HepG2 (cell line): Measurements from ENCODE around the gene STARD8. TPM values are rescaled to one million over a fixed set of nuclear protein-coding genes. Genes with fewer than 3 reads are reported as not detected.
A peak's percentile ranks its signal among the peaks of the same experiment; 100 is the strongest.

ENCODE experiments used
- ATAC-seq: fragments of 200-7000 bp; cut with Tn5 transposase; 3 replicates; pipeline ENCODE4 v1.9.1; 2020; ENCODE audit warnings: mild to moderate bottlenecking, moderate library complexity
- BruUV-seq: library from RNA; stranded (reverse); fragments of 400-500 nt; replicated peaks from 2 replicates; lab custom pipeline; 2021; lab: Mats Ljungman, UMichigan
- CTCF ChIA-PET: fragments of 300-600 bp; formaldehyde crosslinking; extraction: SDS; loops from one replicate; lab custom pipeline; 2021; ENCODE audit warnings: low total read pairs, inconsistent platforms, low intra/inter-chr PET ratio; lab: Yijun Ruan, JAX
- POLR2A ChIA-PET: fragments of 350-600 bp; sonication (Branson Sonifier 250); formaldehyde crosslinking; loops from one replicate; lab custom pipeline; 2020; ENCODE audit warnings: antibody characterized with exemption, inconsistent platforms; lab: Yijun Ruan, JAX
- DNase-seq: peaks from one replicate; pipeline ENCODE4 v3.0.0-alpha.2; 2015; ENCODE audit warnings: low spot score
- FAIRE-seq: peaks from 3 replicates; lab custom pipeline; 2011; peaks lifted over from hg19 to GRCh38; lab: Jason Lieb, UNC
- H2AFZ ChIP-seq: one replicate; pipeline ENCODE4 v1.6.1; 2011; ENCODE audit warnings: low read length, inconsistent platforms
- H3K27ac ChIP-seq: fragments of 300-600 bp; 3 replicates; pipeline ENCODE4 v1.8.0; 2011; ENCODE audit warnings: mixed run types, mild to moderate bottlenecking, mixed read lengths, low read length, inconsistent platforms; ENCODE audit not compliant: insufficient read depth; ENCODE audit errors: extremely low read length
- H3K27me3 ChIP-seq, 2 experiments: fragments of 200-600 bp in 1 of 2; 2 replicates in 1 of 2; 3 replicates in 1 of 2; pipeline versions ENCODE4 v1.6.0 to v1.8.0; 2011; ENCODE audit warnings: low read length in 2 of 2, mild to moderate bottlenecking in 2 of 2, moderate library complexity in 2 of 2, inconsistent platforms in 1 of 2; ENCODE audit not compliant: insufficient read depth in 2 of 2, control insufficient read depth in 1 of 2
- H3K36me3 ChIP-seq, 2 experiments: fragments of 200-600 bp in 1 of 2; replicated peaks in 1 of 2; 2 replicates in 1 of 2; 3 replicates in 1 of 2; pipeline versions ENCODE4 v1.5.1 to v1.8.0; 2011; ENCODE audit warnings: low read length in 2 of 2, inconsistent platforms in 1 of 2; ENCODE audit not compliant: insufficient read depth in 2 of 2, control insufficient read depth in 1 of 2
- H3K4me1 ChIP-seq: 2 replicates; pipeline ENCODE4 v1.5.1; 2012; ENCODE audit warnings: low read length, inconsistent platforms; ENCODE audit not compliant: insufficient read depth
- H3K4me2 ChIP-seq: 2 replicates; pipeline ENCODE4 v1.6.0; 2011; ENCODE audit warnings: low read depth, low read length, inconsistent platforms
- H3K4me3 ChIP-seq, 3 experiments: fragments of 200-600 bp in 1 of 3; sonication (generic), shearing (Covaris generic) in 1 of 3; replicated peaks in 1 of 3; 2 replicates each; pipeline ENCODE4 v1.5.1; 2011 to 2016; ENCODE audit warnings: low read length in 3 of 3, inconsistent platforms in 2 of 3, low read depth in 2 of 3, mild to moderate bottlenecking in 2 of 3, control low read depth in 1 of 3, mixed read lengths in 1 of 3; ENCODE audit not compliant: insufficient read depth in 1 of 3
- H3K79me2 ChIP-seq: one replicate; pipeline ENCODE4 v1.6.1; 2011; ENCODE audit warnings: low read length, inconsistent platforms; ENCODE audit not compliant: insufficient read depth
- H3K9ac ChIP-seq: 2 replicates; pipeline ENCODE4 v1.6.0; 2011; ENCODE audit warnings: mild to moderate bottlenecking, low read depth, low read length, inconsistent platforms; ENCODE audit not compliant: insufficient read depth
- H3K9me3 ChIP-seq: 2 replicates; pipeline ENCODE4 v1.5.1; 2012; ENCODE audit warnings: mild to moderate bottlenecking, low read length
- H4K20me1 ChIP-seq: 2 replicates; pipeline ENCODE4 v1.6.0; 2011; ENCODE audit warnings: inconsistent platforms, mild to moderate bottlenecking, low read length, moderate library complexity; ENCODE audit not compliant: insufficient read depth
- KAT7 ChIP-seq: IDR thresholded peaks from 2 replicates; pipeline ENCODE4 v1.6.1; 2018; ENCODE audit warnings: borderline replicate concordance, missing compliant biosample characterization
- MTF2 ChIP-seq: sonication (generic); formaldehyde crosslinking; IDR thresholded peaks from 2 replicates; pipeline ENCODE4 v1.5.0; 2020; ENCODE audit warnings: missing genetic modification reagents, borderline replicate concordance
- SP5 ChIP-seq: IDR thresholded peaks from 2 replicates; pipeline ENCODE4 v1.6.1; 2016; ENCODE audit warnings: low read depth, borderline replicate concordance
- TEAD3 ChIP-seq: optimal IDR thresholded peaks from 2 replicates; pipeline ENCODE3; 2016; ENCODE audit warnings: borderline replicate concordance
- XRCC5 ChIP-seq: fragments of 200-400 bp; formaldehyde crosslinking; optimal IDR thresholded peaks from 2 replicates; pipeline ENCODE3; 2017; ENCODE audit warnings: mild to moderate bottlenecking, low read length
- ZMYM3 ChIP-seq: sonication (generic); formaldehyde crosslinking; IDR thresholded peaks from 2 replicates; pipeline ENCODE4 v1.5.1; 2020; ENCODE audit warnings: mild to moderate bottlenecking, missing genetic modification reagents
- ZNF34 ChIP-seq: sonication (generic); formaldehyde crosslinking; IDR thresholded peaks from 2 replicates; pipeline ENCODE4 v1.4.0; 2020; ENCODE audit warnings: mild to moderate bottlenecking, missing genetic modification reagents, borderline replicate concordance
- ZNF468 ChIP-seq: sonication (generic); formaldehyde crosslinking; IDR thresholded peaks from 2 replicates; pipeline ENCODE4 v1.8.0; 2022; ENCODE audit warnings: mild to moderate bottlenecking, moderate library complexity, missing genetic modification reagents
- ZNF724P ChIP-seq: sonication (generic); formaldehyde crosslinking; IDR thresholded peaks from 2 replicates; pipeline ENCODE4 v1.8.0; 2022; ENCODE audit warnings: missing genetic modification reagents, borderline replicate concordance
- ZSCAN31 ChIP-seq: sonication (generic); formaldehyde crosslinking; IDR thresholded peaks from 2 replicates; pipeline ENCODE4 v1.5.0; 2020; ENCODE audit warnings: low read depth, mild to moderate bottlenecking, missing genetic modification reagents
- WGBS: methylation state at CpG from one replicate; pipeline ENCODE4 v1.1.6; 2017; ENCODE audit warnings: low lambda C conversion rate; 5-methylcytosine and 5-hydroxymethylcytosine counted together
- in situ Hi-C: cut with HindIII; loops from 2 replicates; pipeline ENCODE4 v1.10.0; 2017; ENCODE audit warnings: low pct_unique_long_range_greater_than_20kb; ENCODE audit not compliant: extremely low pct_ligation_motif_present
- intact Hi-C: fragments of 100-400 bp; cut with micrococcal nuclease; formaldehyde crosslinking; loops from one replicate; pipeline ENCODE4 v1.10.0; 2022; ENCODE audit not compliant: unreplicated experiment
- polyA plus RNA-seq, 8 experiments: library from polyadenylated mRNA; depleted of rRNA in 3 of 8; stranded (reverse) in 7 of 8; unstranded in 1 of 8; fragments of >200 nt; fragmentation: Illumina TruSeq in 4 of 8; extraction: Trizol in 4 of 8; gene quantifications; 2 replicates each; pipeline versions ENCODE4 v1.2.1 to v1.2.3, GENCODE V29; 2011 to 2016; ENCODE audit warnings: low read depth in 4 of 8, missing spikeins in 1 of 8, mixed read lengths in 1 of 8; ENCODE audit not compliant: insufficient read depth in 1 of 8
- total RNA-seq, 5 experiments: library from RNA; depleted of rRNA; stranded (reverse); fragments of >200 nt; fragmentation: Illumina TruSeq; extraction: Trizol; gene quantifications; 2 replicates each; pipeline ENCODE4 v1.2.3, GENCODE V29; 2016; ENCODE audit warnings: low read depth in 1 of 5
- TF ChIP-seq, protein P1 (sequence below): sonication (generic); formaldehyde crosslinking; IDR thresholded peaks from 2 replicates; pipeline ENCODE4 v1.4.0; 2020; ENCODE audit warnings: missing genetic modification reagents
- TF ChIP-seq, protein P2 (sequence below), 2 experiments: sonication (generic) in 1 of 2; formaldehyde crosslinking in 1 of 2; IDR thresholded peaks; 2 replicates each; pipeline versions ENCODE4 v1.4.0 to v1.6.1; 2016 to 2020; ENCODE audit warnings: borderline replicate concordance in 1 of 2, low read depth in 1 of 2, mild to moderate bottlenecking in 1 of 2, missing genetic modification reagents in 1 of 2
- TF ChIP-seq, protein P3 (sequence below): sonication (generic); formaldehyde crosslinking; IDR thresholded peaks from 2 replicates; pipeline ENCODE4 v1.5.0; 2020; ENCODE audit warnings: mild to moderate bottlenecking, missing genetic modification reagents, moderate library complexity
- TF ChIP-seq, protein P4 (sequence below): sonication (generic); formaldehyde crosslinking; conservative IDR thresholded peaks from 2 replicates; pipeline ENCODE4 v1.4.0; 2020; ENCODE audit warnings: missing genetic modification reagents

Gene STARD8
- total and polyA plus RNA-seq, 2 of the 13 experiments (the other 11 are each of a cell fraction or from before 2014, with no cell fraction given): 0.02 to 0.09 TPM

DNA sequence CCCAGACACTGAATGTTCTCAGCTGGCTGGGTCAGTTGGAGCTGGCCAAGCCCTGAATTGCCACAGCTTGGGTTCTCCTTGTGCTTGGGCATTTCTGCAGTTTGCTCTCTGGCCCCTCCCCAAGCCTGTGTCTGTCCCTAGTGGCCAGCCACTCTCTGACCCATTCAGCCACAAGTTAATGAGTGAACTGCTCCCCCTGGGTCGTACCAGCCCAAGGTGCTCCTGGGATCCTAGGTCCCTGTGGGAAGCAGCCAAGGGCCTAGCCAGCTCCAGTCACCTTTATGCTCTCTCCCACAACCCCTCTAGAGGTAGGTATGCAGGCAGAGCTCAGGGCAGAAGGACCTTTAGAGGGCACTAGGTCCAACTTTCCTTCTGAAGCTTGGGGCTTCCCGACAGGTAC lies 51.5 kb downstream of the STARD8 start:
- CTCF ChIA-PET: no interaction called here
- ATAC-seq: peak; percentile 96
- peak; percentile 66 for DNase-seq
- peaks cover 0 to 4% of the 10 kb centered on the region in 2 experiments; a peak in 1 of 5 replicates for H3K27me3 ChIP-seq
- no peak overlapping the region for H2AFZ ChIP-seq
- no peaks in the 10 kb centered on the region for H3K79me2 ChIP-seq
- no peak overlapping the region; a peak in 1 of 6 replicates for H3K4me3 ChIP-seq
- no peak overlapping the region for H3K27ac ChIP-seq
- H4K20me1 ChIP-seq: no peaks in the 10 kb centered on the region
- H3K9me3 ChIP-seq: no peaks in the 10 kb centered on the region
- H3K36me3 ChIP-seq: no peaks in the 10 kb centered on the region
- BruUV-seq: no TSS peak
- peak; percentile 90 for FAIRE-seq
- POLR2A ChIA-PET: no interaction called here
- 0% methylated on average over 1 of the region's 2 CpGs for WGBS
- H3K4me2 ChIP-seq: peak overlapping the region; percentile 39; the same call in 1 of the 2 replicates
- intact Hi-C loops (loop anchor here (5.0 kb wide), 1 partner anchor 502 kb away; no protein-coding TSS in a partner anchor), in situ Hi-C loops (no loop called here)
- no peak overlapping the region for H3K9ac ChIP-seq
- H3K4me1 ChIP-seq: peaks cover 53% of the 10 kb centered on the region
- TF ChIP-seq, protein P1, sequence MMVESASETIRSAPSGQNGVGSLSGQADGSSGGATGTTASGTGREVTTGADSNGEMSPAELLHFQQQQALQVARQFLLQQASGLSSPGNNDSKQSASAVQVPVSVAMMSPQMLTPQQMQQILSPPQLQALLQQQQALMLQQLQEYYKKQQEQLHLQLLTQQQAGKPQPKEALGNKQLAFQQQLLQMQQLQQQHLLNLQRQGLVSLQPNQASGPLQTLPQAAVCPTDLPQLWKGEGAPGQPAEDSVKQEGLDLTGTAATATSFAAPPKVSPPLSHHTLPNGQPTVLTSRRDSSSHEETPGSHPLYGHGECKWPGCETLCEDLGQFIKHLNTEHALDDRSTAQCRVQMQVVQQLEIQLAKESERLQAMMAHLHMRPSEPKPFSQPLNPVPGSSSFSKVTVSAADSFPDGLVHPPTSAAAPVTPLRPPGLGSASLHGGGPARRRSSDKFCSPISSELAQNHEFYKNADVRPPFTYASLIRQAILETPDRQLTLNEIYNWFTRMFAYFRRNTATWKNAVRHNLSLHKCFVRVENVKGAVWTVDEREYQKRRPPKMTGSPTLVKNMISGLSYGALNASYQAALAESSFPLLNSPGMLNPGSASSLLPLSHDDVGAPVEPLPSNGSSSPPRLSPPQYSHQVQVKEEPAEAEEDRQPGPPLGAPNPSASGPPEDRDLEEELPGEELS (CRISPR knock-in tag): no peak
- no peak for TF ChIP-seq ZSCAN31 (CRISPR knock-in tag)
- TF ChIP-seq, protein P2, sequence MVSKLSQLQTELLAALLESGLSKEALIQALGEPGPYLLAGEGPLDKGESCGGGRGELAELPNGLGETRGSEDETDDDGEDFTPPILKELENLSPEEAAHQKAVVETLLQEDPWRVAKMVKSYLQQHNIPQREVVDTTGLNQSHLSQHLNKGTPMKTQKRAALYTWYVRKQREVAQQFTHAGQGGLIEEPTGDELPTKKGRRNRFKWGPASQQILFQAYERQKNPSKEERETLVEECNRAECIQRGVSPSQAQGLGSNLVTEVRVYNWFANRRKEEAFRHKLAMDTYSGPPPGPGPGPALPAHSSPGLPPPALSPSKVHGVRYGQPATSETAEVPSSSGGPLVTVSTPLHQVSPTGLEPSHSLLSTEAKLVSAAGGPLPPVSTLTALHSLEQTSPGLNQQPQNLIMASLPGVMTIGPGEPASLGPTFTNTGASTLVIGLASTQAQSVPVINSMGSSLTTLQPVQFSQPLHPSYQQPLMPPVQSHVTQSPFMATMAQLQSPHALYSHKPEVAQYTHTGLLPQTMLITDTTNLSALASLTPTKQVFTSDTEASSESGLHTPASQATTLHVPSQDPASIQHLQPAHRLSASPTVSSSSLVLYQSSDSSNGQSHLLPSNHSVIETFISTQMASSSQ (IDR thresholded peaks at IDR 0.05; ENCODE audit: low read depth): no peak
- TF ChIP-seq, protein P2 (CRISPR knock-in tag; IDR thresholded peaks at IDR 0.05; ENCODE audit: borderline replicate concordance): 0 out of 2 replicates have a peak, but pooled peaks have one; percentile 45
- no peak for TF ChIP-seq KAT7 (CRISPR knock-in tag)
- no peak for TF ChIP-seq SP5 (CRISPR knock-in tag)
- TF ChIP-seq XRCC5: peak; percentile 16
- TF ChIP-seq TEAD3 (CRISPR knock-in tag): peak; percentile 98
- TF ChIP-seq ZNF724P: no peak
- TF ChIP-seq ZNF34 (CRISPR knock-in tag): no peak
- no peak for TF ChIP-seq ZMYM3 (CRISPR knock-in tag)
- TF ChIP-seq ZNF468 (CRISPR knock-in tag): no peak
- TF ChIP-seq MTF2 (CRISPR knock-in tag): no peak
- TF ChIP-seq, protein P3, sequence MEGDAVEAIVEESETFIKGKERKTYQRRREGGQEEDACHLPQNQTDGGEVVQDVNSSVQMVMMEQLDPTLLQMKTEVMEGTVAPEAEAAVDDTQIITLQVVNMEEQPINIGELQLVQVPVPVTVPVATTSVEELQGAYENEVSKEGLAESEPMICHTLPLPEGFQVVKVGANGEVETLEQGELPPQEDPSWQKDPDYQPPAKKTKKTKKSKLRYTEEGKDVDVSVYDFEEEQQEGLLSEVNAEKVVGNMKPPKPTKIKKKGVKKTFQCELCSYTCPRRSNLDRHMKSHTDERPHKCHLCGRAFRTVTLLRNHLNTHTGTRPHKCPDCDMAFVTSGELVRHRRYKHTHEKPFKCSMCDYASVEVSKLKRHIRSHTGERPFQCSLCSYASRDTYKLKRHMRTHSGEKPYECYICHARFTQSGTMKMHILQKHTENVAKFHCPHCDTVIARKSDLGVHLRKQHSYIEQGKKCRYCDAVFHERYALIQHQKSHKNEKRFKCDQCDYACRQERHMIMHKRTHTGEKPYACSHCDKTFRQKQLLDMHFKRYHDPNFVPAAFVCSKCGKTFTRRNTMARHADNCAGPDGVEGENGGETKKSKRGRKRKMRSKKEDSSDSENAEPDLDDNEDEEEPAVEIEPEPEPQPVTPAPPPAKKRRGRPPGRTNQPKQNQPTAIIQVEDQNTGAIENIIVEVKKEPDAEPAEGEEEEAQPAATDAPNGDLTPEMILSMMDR (CRISPR knock-in tag): peak; percentile 56
- TF ChIP-seq, protein P4, sequence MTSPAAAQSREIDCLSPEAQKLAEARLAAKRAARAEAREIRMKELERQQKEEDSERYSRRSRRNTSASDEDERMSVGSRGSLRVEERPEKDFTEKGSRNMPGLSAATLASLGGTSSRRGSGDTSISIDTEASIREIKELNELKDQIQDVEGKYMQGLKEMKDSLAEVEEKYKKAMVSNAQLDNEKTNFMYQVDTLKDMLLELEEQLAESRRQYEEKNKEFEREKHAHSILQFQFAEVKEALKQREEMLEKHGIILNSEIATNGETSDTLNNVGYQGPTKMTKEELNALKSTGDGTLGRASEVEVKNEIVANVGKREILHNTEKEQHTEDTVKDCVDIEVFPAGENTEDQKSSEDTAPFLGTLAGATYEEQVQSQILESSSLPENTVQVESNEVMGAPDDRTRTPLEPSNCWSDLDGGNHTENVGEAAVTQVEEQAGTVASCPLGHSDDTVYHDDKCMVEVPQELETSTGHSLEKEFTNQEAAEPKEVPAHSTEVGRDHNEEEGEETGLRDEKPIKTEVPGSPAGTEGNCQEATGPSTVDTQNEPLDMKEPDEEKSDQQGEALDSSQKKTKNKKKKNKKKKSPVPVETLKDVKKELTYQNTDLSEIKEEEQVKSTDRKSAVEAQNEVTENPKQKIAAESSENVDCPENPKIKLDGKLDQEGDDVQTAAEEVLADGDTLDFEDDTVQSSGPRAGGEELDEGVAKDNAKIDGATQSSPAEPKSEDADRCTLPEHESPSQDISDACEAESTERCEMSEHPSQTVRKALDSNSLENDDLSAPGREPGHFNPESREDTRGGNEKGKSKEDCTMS (CRISPR knock-in tag): no peak
